Ishikawa (cell line): ENCODE data around the gene MYL11.

ENCODE experiments used
- EP300 ChIP-seq: IDR thresholded peaks from 2 replicates; pipeline ENCODE4 v1.6.1; 2012; ENCODE audit warnings: borderline replicate concordance
- MAX ChIP-seq: IDR thresholded peaks from 2 replicates; pipeline ENCODE4 v1.6.1; 2012
- RAD21 ChIP-seq: IDR thresholded peaks from 2 replicates; pipeline ENCODE4 v1.6.1; 2012; ENCODE audit warnings: low read depth
- REST ChIP-seq: IDR thresholded peaks from 2 replicates; pipeline ENCODE4 v1.6.1; 2012; ENCODE audit warnings: low read depth, mild to moderate bottlenecking
- TAF1 ChIP-seq: IDR thresholded peaks from 2 replicates; pipeline ENCODE4 v1.6.1; 2012; ENCODE audit warnings: low read depth, mild to moderate bottlenecking
- TCF12 ChIP-seq: IDR thresholded peaks from 2 replicates; pipeline ENCODE4 v1.6.1; 2012; ENCODE audit warnings: low read depth
- USF1 ChIP-seq: IDR thresholded peaks from 2 replicates; pipeline ENCODE4 v1.6.1; 2012
- YY1 ChIP-seq: IDR thresholded peaks from 2 replicates; pipeline ENCODE4 v1.6.1; 2012; ENCODE audit warnings: low read depth

- 0 out of 2 replicates have a peak, but pooled peaks have one; percentile 5 for TF ChIP-seq YY1
- peak; percentile 90 for TF ChIP-seq TCF12
- TF ChIP-seq EP300, result peak; percentile 89
- TF ChIP-seq MAX, result 0 out of 2 replicates have a peak, but pooled peaks have one; percentile 60
- TF ChIP-seq USF1, result no peak
- TF ChIP-seq TAF1, result no peak
- TF ChIP-seq RAD21, result no peak; the same call in 1 of the 2 replicates
- TF ChIP-seq REST, result no peak
Observed at GRCh38 chr16:30351586-30352419, 22.8 kb upstream of the MYL11 start.
